Metanephros (tissue), 1 donor: Measurements from ENCODE around the gene IFI27L1. TPM values are rescaled to one million over a fixed set of nuclear protein-coding genes. Genes with fewer than 3 reads are reported as not detected.

ENCODE experiments used
- total RNA-seq: library from RNA; depleted of rRNA; stranded (reverse); fragments of >200 nt; gene quantifications from one replicate; pipeline ENCODE4 v1.2.3, GENCODE V29; 2014

IFI27L1 gene, protein sequence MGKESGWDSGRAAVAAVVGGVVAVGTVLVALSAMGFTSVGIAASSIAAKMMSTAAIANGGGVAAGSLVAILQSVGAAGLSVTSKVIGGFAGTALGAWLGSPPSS
- total RNA-seq: 10.0 TPM

DNA sequence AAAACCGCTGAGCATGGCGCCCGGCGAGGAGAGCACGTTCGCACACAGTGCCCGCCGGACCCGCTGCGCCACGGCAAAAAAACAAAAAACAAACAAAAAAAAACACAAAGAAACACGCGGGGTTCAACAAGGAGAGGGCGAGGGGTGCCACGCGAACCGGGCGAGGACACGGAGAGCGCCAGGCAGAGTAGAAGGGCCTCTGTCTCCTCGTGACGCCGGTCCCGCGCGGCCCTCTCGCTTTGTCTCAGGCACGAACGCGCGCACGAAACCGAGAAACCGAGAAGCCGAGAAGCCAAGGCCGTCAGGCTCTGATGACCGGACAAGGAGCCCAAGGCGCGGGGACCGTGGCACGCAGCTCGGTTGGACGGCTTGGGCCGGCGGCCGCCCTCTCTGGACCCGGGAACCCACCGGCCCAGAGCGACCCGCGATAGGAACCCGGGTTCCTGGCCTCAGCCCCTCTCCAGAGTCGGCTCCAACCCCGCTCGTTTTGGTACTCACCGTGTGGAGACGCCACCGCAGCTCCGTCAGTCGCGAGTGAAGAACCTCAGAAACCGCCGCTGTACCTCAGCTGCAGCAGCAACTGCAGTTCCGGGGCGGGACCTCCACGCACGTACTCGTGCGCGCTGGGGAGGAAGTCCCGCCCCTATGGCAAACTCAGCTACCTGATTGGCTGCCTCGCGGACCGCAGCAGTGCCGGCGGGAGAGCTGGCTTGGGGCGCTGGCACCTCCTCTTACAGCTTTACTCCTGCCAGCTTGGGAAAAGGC lies at the start of gene IFI27L1, which contains the start of gene DDX24:
Gene IFI27L1, plus strand, starts transcription at position 690 of the 765 bp plus-strand sequence. CDS start 15,628 bp downstream, outside the sequence.
Gene DDX24, minus strand, starts transcription at position 582 of the 765 bp plus-strand sequence. CDS start 1,460 bp downstream, outside the sequence.

DNA sequence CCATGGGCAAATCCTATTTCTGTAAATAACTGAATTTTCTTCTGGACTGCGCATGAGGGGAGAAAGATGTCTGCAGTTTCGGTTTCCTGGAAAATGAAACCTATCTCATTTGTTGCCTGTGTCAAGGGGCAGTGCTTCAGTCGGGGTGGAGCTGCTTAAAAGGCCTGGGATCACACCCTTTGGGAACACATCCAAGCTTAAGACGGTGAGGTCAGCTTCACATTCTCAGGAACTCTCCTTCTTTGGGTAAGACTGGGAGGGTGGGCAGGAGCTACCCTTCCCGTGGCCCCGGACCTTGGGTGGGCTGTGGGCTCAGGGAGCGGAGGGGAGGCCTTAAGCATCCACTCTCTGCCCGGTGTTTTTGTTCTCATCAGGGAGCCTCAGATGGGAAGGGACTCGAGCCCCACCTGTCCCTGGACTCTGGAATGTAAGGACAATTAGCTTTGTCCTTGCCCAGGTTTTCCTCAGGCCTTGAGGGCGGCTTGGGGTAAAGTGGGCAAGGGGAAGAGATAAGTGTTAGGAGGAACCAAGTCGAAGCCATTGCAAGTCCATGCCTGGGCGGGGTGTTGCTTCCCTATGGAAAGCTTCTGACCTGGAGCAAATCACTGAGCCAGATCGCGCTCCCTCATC lies 29.6 kb downstream of the IFI27L1 start, which contains the start of gene IFI27:
Gene IFI27, plus strand, starts transcription at position 185 of the 630 bp plus-strand sequence.

DNA sequence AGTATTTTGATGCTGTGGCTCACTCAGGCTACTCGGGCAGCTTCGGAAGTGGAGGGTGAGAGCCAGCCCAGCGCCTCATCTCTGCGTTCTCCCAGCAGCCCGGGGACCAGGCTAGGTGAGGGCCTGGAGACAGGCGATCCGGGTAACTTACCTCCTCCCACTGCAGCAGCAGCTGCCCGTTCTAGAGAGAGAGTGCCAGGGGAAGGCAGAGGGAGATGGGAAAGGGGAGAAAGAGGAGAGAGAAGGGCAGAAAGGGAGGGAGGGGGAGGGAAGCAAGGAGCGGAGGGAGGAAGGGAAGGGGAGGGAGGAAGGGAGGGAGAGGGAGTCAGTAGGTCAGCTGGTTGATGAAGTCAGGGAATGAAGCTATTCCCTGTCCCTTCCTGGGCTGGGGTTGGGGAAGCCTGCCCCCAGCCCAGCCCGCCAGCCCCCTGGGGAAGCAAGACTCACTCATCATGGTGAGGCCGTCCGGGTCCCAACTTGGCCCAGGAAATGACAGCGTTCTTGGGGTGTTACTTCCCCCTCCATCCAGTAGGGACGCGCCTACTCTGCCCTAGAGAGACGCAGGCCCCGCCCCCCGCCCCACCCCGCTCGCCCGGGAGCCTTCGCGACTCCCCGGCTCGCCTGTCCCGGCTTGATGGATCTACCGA lies 48.1 kb downstream of the IFI27L1 start, which contains the start of gene IFI27L2:
Gene IFI27L2, minus strand, starts transcription at position 494 of the 647 bp plus-strand sequence. Its CDS starts 40 bp downstream, at position 454.

Other genes with a start within 250 kb of the IFI27L1 start
- not detected for gene FAM181A, start 154.0 kb upstream of the IFI27L1 start, total RNA-seq
- 14.4 TPM for gene ASB2, start 104.7 kb upstream of the IFI27L1 start, total RNA-seq
- gene CCDC197, start 84.0 kb upstream of the IFI27L1 start, total RNA-seq: 0.23 TPM
- 3.7 TPM for gene OTUB2, start 55.0 kb upstream of the IFI27L1 start, total RNA-seq
- gene DDX24, start 108 bp upstream of the IFI27L1 start, total RNA-seq: 75.8 TPM
- gene IFI27, start 29.4 kb downstream of the IFI27L1 start, total RNA-seq: 20.4 TPM
- 14.4 TPM for gene IFI27L2, start 48.3 kb downstream of the IFI27L1 start, total RNA-seq
- gene PPP4R4, start 93.0 kb downstream of the IFI27L1 start, total RNA-seq: 0.06 TPM
- gene SERPINA10, start 212.0 kb downstream of the IFI27L1 start, total RNA-seq: 0.06 TPM
- gene SERPINA6, start 242.0 kb downstream of the IFI27L1 start, total RNA-seq: 1.2 TPM